ENCODE results near the gene MTREX. TPM values are rescaled to one million over a fixed set of nuclear protein-coding genes. Genes with fewer than 3 reads are reported as not detected.

The MTREX gene
- total RNA-seq, 1 donor from 2014 or later, result 65.6 TPM

- ATAC-seq (ENCODE audit: poor library complexity) (no peak), DNase-seq (no peak)
- intact Hi-C loops (cut with DNase I), result no loop called here
Observed at GRCh38 chr5:55364537-55365055, 56.8 kb downstream of the MTREX start.

GRCh38 chr5:55370291-55370925, 62.6 kb downstream of the MTREX start:
- intact Hi-C loops (cut with DNase I), result no loop called here

DNA sequence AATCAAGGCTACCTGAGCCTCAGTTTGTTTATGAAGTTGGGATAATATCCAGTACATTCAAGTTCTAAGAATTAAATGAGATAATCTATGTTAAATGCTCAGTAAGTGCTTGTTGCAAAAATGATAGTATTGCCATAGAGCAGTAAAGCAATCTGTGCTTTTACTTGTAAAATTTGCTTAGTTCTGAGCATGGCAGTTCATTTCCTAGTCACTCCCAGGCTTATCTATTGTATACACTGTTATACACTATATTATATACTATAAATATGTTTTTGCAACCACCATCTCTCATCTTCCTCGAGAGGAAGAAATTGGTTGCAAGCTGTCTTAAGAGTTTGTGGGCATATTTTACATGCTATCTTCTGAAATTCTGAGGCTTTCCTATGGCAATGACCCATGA, 63.4 kb downstream of the MTREX start:
- intact Hi-C loops (cut with DNase I), result no loop called here
- ATAC-seq (ENCODE audit: poor library complexity), result no peak
- DNase-seq, result no peak

More at GRCh38 chr5:55370291-55370925, 62.6 kb downstream of the MTREX start:
- DNase-seq (no peak), ATAC-seq (ENCODE audit: poor library complexity) (no peak)

- no peak for DNase-seq
- ATAC-seq (ENCODE audit: poor library complexity), result no peak
- intact Hi-C loops (cut with DNase I), result no loop called here
Observed at GRCh38 chr5:55372130-55372925, 64.5 kb downstream of the MTREX start.

DNA sequence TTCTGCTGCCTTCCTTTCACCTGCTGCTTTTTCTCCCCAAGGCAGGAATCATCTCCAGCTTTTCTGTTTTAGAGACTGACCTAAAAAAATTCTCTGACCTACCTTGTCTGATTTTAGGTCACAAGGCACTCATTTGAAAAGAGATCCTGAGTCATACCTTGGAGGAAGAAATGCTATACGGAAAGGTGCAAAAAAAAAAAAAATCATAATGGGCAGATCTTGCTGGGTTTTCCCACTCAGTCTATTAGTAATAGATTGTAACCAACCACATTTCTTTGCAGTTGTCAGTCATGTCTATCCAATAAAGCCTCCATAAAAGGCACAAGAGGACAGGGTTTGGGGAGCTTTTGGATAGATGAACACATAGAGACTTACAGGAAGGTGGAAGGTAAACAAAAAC, 70.0 kb downstream of the MTREX start:
- no peak for ATAC-seq (ENCODE audit: poor library complexity)
- intact Hi-C loops (cut with DNase I), result no loop called here
- no peak for DNase-seq

DNA sequence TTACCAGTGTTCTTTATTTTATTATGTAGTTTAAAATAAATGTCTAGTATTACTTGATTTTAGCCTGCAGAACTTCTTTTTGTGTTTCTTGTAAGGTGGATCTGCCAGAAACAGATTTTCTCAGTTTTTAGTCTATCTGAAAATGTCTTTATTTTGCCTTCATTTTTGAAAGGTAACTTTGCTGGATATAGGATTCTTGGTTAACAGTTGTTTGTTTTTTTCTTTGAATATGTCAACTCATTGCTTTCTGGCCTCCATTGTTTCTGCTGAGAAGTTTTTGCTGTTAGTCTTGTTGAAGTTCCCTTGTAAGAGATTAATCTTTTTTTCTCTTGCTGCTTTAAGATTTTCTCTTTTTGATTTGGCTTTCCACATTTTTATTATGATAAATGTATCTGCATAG, 75.5 kb downstream of the MTREX start:
- intact Hi-C loops (cut with DNase I), result no loop called here
- no peak for DNase-seq

DNA sequence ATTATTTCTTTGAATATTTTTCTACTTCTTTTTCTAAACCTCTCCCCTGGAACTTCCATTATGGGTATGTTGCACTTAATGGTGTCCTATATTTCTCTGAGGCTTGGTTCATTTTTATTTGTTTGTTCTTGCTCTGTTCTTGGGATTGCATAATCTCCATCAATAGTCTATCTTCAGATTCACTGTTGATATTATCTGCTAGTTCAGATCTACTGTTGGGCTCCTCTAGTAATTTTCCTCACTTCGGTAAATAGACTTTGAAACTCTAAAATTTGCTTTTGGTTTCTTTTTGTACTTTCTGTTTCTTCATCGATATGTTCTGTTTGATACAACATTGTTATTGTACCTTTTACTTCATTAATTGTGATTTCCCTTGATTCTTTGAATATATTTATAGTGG, 76.3 kb downstream of the MTREX start:
- intact Hi-C loops (cut with DNase I), result no loop called here
- no peak for DNase-seq
- no peak for ATAC-seq (ENCODE audit: poor library complexity)

More for the DNA sequence above, 75.5 kb downstream of the MTREX start:
- ATAC-seq (ENCODE audit: poor library complexity), result no peak

- intact Hi-C loops (cut with DNase I), result no loop called here
- no peak for ATAC-seq (ENCODE audit: poor library complexity)
- DNase-seq, result no peak
Observed at GRCh38 chr5:55385227-55385626, 77.4 kb downstream of the MTREX start.

GRCh38 chr5:55385846-55386245, 78.1 kb downstream of the MTREX start:
- ATAC-seq (ENCODE audit: poor library complexity) (no peak), DNase-seq (no peak)
- intact Hi-C loops (cut with DNase I), result no loop called here

GRCh38 chr5:55386356-55386755, 78.6 kb downstream of the MTREX start:
- intact Hi-C loops (cut with DNase I), result no loop called here
- DNase-seq (no peak), ATAC-seq (ENCODE audit: poor library complexity) (no peak)

- intact Hi-C loops (cut with DNase I), result no loop called here
- no peak for DNase-seq
- no peak for ATAC-seq (ENCODE audit: poor library complexity)
Observed at GRCh38 chr5:55387865-55388264, 80.1 kb downstream of the MTREX start.

DNA sequence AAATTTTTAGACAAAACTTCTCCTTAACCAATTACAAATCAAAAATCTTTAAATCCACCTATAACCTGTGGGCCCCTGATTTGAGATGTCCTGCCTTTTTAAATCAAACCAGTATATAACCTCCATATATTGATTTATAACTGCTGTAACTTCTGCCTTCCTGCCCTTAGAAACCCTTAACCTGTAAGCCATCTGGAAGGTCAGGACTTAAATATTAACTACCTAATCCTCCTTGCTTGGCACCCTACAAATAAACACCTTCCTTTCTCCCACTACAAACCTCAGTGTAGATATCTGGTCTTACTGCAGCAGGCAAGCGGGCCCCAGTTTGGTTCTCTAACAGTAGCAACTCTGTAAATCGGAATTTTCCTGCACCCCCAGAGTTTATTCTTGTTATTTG, 83.9 kb downstream of the MTREX start:
- intact Hi-C loops (cut with DNase I), result no loop called here
- ATAC-seq (ENCODE audit: poor library complexity) (no peak), DNase-seq (no peak)

DNA sequence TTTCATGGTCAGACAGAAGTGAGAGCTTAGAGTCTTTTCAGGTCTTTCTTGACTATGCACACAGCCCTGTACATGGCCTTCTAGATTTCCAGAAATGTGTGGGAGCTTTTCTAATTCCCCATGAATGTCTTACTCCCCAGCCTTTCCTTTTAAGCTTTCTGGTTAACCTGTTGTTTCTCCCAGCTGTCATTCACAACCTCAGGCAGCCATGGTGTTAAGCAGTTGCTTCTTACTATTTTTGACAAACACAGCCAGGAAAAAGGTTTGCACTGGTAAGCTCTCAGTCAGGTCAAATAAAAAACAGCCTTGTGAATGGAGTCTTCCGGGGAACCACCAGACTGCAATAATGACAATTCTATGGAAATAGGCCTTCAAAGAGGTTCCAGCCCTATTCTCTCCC, 84.9 kb downstream of the MTREX start:
- DNase-seq (no peak), ATAC-seq (ENCODE audit: poor library complexity) (no peak)
- intact Hi-C loops (cut with DNase I), result no loop called here

- DNase-seq (no peak), ATAC-seq (ENCODE audit: poor library complexity) (no peak)
- intact Hi-C loops (cut with DNase I), result no loop called here
Observed at GRCh38 chr5:55393501-55394175, 85.8 kb downstream of the MTREX start.

DNA sequence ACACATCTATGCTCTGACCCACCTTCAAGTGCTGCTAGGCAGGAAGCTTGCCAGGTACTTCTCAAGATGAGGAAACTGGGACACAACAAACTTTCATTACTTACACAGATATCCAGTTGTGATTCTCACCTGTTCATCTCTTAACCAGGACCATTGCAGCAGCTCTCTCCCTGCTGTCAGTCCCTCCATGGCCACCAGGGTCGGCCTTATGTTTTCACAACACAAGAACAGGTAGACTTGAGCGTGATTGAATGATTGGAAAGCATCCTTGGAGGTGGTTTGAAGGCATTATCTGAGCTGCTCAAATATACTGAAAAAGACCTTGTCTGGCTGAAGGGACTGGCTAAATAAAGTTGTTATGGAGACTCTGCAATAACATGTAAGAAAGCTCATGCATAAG, 94.4 kb downstream of the MTREX start:
- no peak for DNase-seq
- intact Hi-C loops (cut with DNase I), result no loop called here
- no peak for ATAC-seq (ENCODE audit: poor library complexity)

GRCh38 chr5:55406292-55406691, 98.5 kb downstream of the MTREX start:
- ATAC-seq (ENCODE audit: poor library complexity) (no peak), DNase-seq (no peak)
- intact Hi-C loops (cut with DNase I), result loop anchor here (5.0 kb wide), 1 partner anchor 286 kb away; no protein-coding TSS in a partner anchor

GRCh38 chr5:55407059-55407684, 99.4 kb downstream of the MTREX start:
- DNase-seq, result no peak
- intact Hi-C loops (cut with DNase I), result loop anchor here (5.0 kb wide), 1 partner anchor 285 kb away; no protein-coding TSS in a partner anchor
- peak; percentile 83 for ATAC-seq (ENCODE audit: poor library complexity)

DNA sequence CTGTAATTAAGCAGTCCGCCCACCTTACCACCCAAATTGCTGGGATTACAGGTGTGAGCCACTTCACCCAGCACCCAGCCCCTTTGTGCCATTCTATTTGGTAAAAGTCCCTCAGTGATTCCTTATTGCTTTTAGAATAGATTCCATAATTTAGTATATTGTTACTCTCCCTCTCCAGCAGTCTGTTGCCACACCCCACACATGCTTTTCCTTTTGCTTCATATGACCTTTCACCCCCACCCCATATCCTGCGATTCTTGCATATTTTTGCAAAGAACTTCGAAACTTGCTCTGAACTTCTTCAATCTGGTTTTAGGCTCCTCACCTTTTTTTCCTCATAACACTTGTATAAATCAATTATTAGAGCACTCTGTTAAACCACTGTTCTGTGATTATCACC, 100.2 kb downstream of the MTREX start:
- intact Hi-C loops (cut with DNase I), result loop anchor here (5.0 kb wide), 1 partner anchor 284 kb away; no protein-coding TSS in a partner anchor
- ATAC-seq (ENCODE audit: poor library complexity) (no peak), DNase-seq (no peak)

GRCh38 chr5:55409775-55410174, 102.0 kb downstream of the MTREX start:
- DNase-seq (no peak), ATAC-seq (ENCODE audit: poor library complexity) (no peak)
- intact Hi-C loops (cut with DNase I), result loop anchor here (5.0 kb wide), 1 partner anchor 283 kb away; no protein-coding TSS in a partner anchor
